KOPT-K1 (cell line): ENCODE results near the gene CCR5AS.

Experiments used
- H3K27ac ChIP-seq: fragments of 200-600 bp; sonication (generic); 2 replicates; pipeline ENCODE4 v1.5.1; 2016; ENCODE audit warnings: antibody characterized with exemption, mild to moderate bottlenecking, low read depth, low read length; ENCODE audit not compliant: poor library complexity, severe bottlenecking
- H3K36me3 ChIP-seq: fragments of 200-600 bp; sonication (generic); 2 replicates; pipeline ENCODE4 v1.5.1; 2017; ENCODE audit warnings: antibody characterized with exemption, mild to moderate bottlenecking, low read length, moderate library complexity; ENCODE audit not compliant: insufficient read depth
- H3K9me3 ChIP-seq: fragments of 200-600 bp; sonication (generic); 2 replicates; pipeline ENCODE4 v1.5.1; 2017; ENCODE audit warnings: antibody characterized with exemption, low read length, mild to moderate bottlenecking; ENCODE audit not compliant: insufficient read depth, poor library complexity, severe bottlenecking

CCR5AS gene

GRCh38 chr3:46368569-46368968 is 38.3 kb downstream of the CCR5AS start:
- H3K27ac ChIP-seq: no peak overlapping the region
- H3K36me3 ChIP-seq: no peaks in the 10 kb centered on the region
- no peaks in the 10 kb centered on the region for H3K9me3 ChIP-seq

- H3K27ac ChIP-seq: no peak overlapping the region
- no peaks in the 10 kb centered on the region for H3K36me3 ChIP-seq
- H3K9me3 ChIP-seq: no peaks in the 10 kb centered on the region
Observed at GRCh38 chr3:46367811-46368210, 39.1 kb downstream of the CCR5AS start.

- no peaks in the 10 kb centered on the region for H3K36me3 ChIP-seq
- no peaks in the 10 kb centered on the region for H3K9me3 ChIP-seq
- no peak overlapping the region for H3K27ac ChIP-seq
Observed at GRCh38 chr3:46365737-46366524, 40.9 kb downstream of the CCR5AS start.

GRCh38 chr3:46365041-46365440 is 41.8 kb downstream of the CCR5AS start:
- Histone ChIP-seq H3K27ac (no peak overlapping the region), H3K36me3 (no peaks in the 10 kb centered on the region), H3K9me3 (no peaks in the 10 kb centered on the region)

- H3K9me3 ChIP-seq: no peaks in the 10 kb centered on the region
- no peak overlapping the region for H3K27ac ChIP-seq
- no peaks in the 10 kb centered on the region for H3K36me3 ChIP-seq
Observed at GRCh38 chr3:46361408-46362283, 45.2 kb downstream of the CCR5AS start.

- Histone ChIP-seq H3K9me3 (no peaks in the 10 kb centered on the region), H3K36me3 (no peaks in the 10 kb centered on the region)
Observed at GRCh38 chr3:46360907-46361306, 46.0 kb downstream of the CCR5AS start.

GRCh38 chr3:46359733-46360493 is 47.0 kb downstream of the CCR5AS start:
- Histone ChIP-seq H3K9me3 (no peaks in the 10 kb centered on the region), H3K36me3 (no peaks in the 10 kb centered on the region), H3K27ac (no peak overlapping the region)

More at GRCh38 chr3:46360907-46361306, 46.0 kb downstream of the CCR5AS start:
- H3K27ac ChIP-seq: no peak overlapping the region

GRCh38 chr3:46358466-46358865 is 48.4 kb downstream of the CCR5AS start:
- H3K9me3 ChIP-seq: no peaks in the 10 kb centered on the region
- no peak overlapping the region for H3K27ac ChIP-seq
- no peaks in the 10 kb centered on the region for H3K36me3 ChIP-seq

GRCh38 chr3:46356909-46357308 is 50.0 kb downstream of the CCR5AS start:
- no peak overlapping the region for H3K27ac ChIP-seq
- H3K9me3 ChIP-seq: no peaks in the 10 kb centered on the region
- H3K36me3 ChIP-seq: no peaks in the 10 kb centered on the region

GRCh38 chr3:46356276-46356675 is 50.6 kb downstream of the CCR5AS start:
- Histone ChIP-seq H3K36me3 (no peaks in the 10 kb centered on the region), H3K9me3 (no peaks in the 10 kb centered on the region), H3K27ac (no peak overlapping the region)

GRCh38 chr3:46354984-46355383 is 51.9 kb downstream of the CCR5AS start:
- Histone ChIP-seq H3K27ac (no peak overlapping the region), H3K36me3 (no peaks in the 10 kb centered on the region), H3K9me3 (no peaks in the 10 kb centered on the region)

- H3K36me3 ChIP-seq: no peaks in the 10 kb centered on the region
- H3K9me3 ChIP-seq: no peaks in the 10 kb centered on the region
- peak overlapping the region; percentile 18 for H3K27ac ChIP-seq
Observed at GRCh38 chr3:46354478-46354877, 52.4 kb downstream of the CCR5AS start.

- H3K9me3 ChIP-seq: no peaks in the 10 kb centered on the region
- H3K27ac ChIP-seq: peak within 1 kb of the TSS; percentile 18
- H3K36me3 ChIP-seq: no peaks in the 10 kb centered on the region
Observed at GRCh38 chr3:46353647-46354410, 53.0 kb downstream of the CCR5AS start, which contains the start of gene CCR2. CCR2 (plus strand) TSS chr3:46354111; CDS start chr3:46357528, 3,417 bp downstream.

- Histone ChIP-seq H3K36me3 (no peaks in the 10 kb centered on the region), H3K27ac (no peak overlapping the region), H3K9me3 (no peaks in the 10 kb centered on the region)
Observed at GRCh38 chr3:46353090-46353489, 53.8 kb downstream of the CCR5AS start.
